ENCODE measurements around the gene NFIB. TPM values are rescaled to one million over a fixed set of nuclear protein-coding genes. Genes with fewer than 3 reads are reported as not detected.

Gene NFIB
- total and polyA plus RNA-seq, 7 experiments from 2014 or later, result 0.32 TPM; not detected in 6

- peaks cover 0 to 8% (median 0%) of the 10 kb centered on the region in 11 donors for H3K9me3 Mint-ChIP-seq
- H3K27ac Mint-ChIP-seq, result no peak overlapping the region
- Histone ChIP-seq H3K36me3 (ENCODE audit: control insufficient read depth in 2 of 3, insufficient read depth in 3 of 3, low read length in 3 of 3) (no peaks in the 10 kb centered on the region), H3K27me3 (ENCODE audit: control insufficient read depth in 2 of 2, insufficient read depth in 2 of 2, low read length in 2 of 2) (no peaks in the 10 kb centered on the region), H3K27ac (ENCODE audit: low read depth, low read length) (no peak overlapping the region), H3K4me3 (ENCODE audit: low read length) (no peak overlapping the region), H3K4me1 (ENCODE audit: control insufficient read depth in 2 of 2, insufficient read depth in 2 of 2, low read length in 2 of 2) (no peaks in the 10 kb centered on the region), H3K9me3 (ENCODE audit: control insufficient read depth in 2 of 3, low read length in 3 of 3) (no peaks in the 10 kb centered on the region)
- CTCF ChIA-PET, result no interaction called here
- no peaks in the 10 kb centered on the region for H3K4me1 Mint-ChIP-seq
- DNase-seq, result no peak
- no peak overlapping the region for H3K4me3 Mint-ChIP-seq
- intact Hi-C loops (cut with micrococcal nuclease), result loop anchor here in 1 of 2 donors (10.0 kb wide), 1 partner anchor 46 kb away; no protein-coding TSS in a partner anchor
- no peak for ATAC-seq
- no peaks in the 10 kb centered on the region for H3K36me3 Mint-ChIP-seq
- no peaks in the 10 kb centered on the region for H3K27me3 Mint-ChIP-seq
- POLR2A ChIA-PET, result no interaction called here
These were observed 255.6 kb downstream of the NFIB start for GRCh38 chr9:14058325-14058688.

GRCh38 chr9:14057368-14058324, 256.3 kb downstream of the NFIB start:
- no peaks in the 10 kb centered on the region for H3K9me3 ChIP-seq (ENCODE audit: control insufficient read depth in 2 of 3, low read length in 3 of 3)
- CTCF ChIA-PET, result no interaction called here
- Mint-ChIP-seq H3K4me3 (no peak overlapping the region), H3K4me1 (no peaks in the 10 kb centered on the region), H3K27ac (no peak overlapping the region), H3K9me3 (peaks cover 0 to 8% (median 0%) of the 10 kb centered on the region in 11 donors), H3K36me3 (no peaks in the 10 kb centered on the region), H3K27me3 (no peaks in the 10 kb centered on the region)
- ATAC-seq (no peak), DNase-seq (no peak)
- no peaks in the 10 kb centered on the region for H3K36me3 ChIP-seq (ENCODE audit: control insufficient read depth in 2 of 3, insufficient read depth in 3 of 3, low read length in 3 of 3)
- H3K27me3 ChIP-seq (ENCODE audit: control insufficient read depth in 2 of 2, insufficient read depth in 2 of 2, low read length in 2 of 2), result no peaks in the 10 kb centered on the region
- no peaks in the 10 kb centered on the region for H3K4me1 ChIP-seq (ENCODE audit: control insufficient read depth in 2 of 2, insufficient read depth in 2 of 2, low read length in 2 of 2)
- H3K27ac ChIP-seq (ENCODE audit: low read depth, low read length), result no peak overlapping the region
- POLR2A ChIA-PET, result no interaction called here
- H3K4me3 ChIP-seq (ENCODE audit: low read length), result no peak overlapping the region
- intact Hi-C loops (cut with micrococcal nuclease), result loop anchor here in 1 of 2 donors (10.0 kb wide), 1 partner anchor 47 kb away; no protein-coding TSS in a partner anchor

DNA sequence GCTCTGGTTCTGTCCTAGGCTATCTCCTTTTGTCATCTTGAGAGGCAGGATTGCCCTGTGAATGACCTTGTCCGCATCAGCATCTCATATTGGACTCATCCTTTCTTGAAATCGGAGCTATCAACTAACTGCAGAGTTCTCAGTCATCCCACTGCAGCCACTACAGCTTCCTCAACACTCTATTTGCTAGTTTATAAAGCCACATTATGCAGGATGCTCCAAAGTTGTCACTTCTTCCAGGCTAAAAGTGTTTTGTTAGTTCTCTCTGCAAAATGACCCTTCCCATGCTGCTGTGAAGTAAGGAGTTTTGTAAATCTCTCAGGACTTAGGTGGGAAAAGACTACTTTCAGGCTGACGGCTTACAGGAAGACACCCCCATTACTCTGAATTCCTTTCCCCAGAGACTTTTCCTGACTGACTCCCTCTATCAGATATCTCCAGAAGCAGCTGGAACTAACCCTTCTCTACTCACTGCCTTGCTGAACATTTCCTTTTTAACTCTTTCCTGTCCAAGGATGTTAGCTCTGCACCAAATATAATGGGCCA, 257.6 kb downstream of the NFIB start:
- ATAC-seq (no peak), DNase-seq (no peak)
- intact Hi-C loops (cut with micrococcal nuclease), result loop anchor here in 1 of 2 donors (10.0 kb wide), 1 partner anchor 48 kb away; no protein-coding TSS in a partner anchor
- CTCF ChIA-PET, result no interaction called here
- Mint-ChIP-seq H3K4me1 (no peaks in the 10 kb centered on the region), H3K36me3 (no peaks in the 10 kb centered on the region), H3K27ac (no peak overlapping the region), H3K27me3 (no peaks in the 10 kb centered on the region), H3K9me3 (peaks cover 0 to 8% (median 1%) of the 10 kb centered on the region in 11 donors), H3K4me3 (no peak overlapping the region)
- Histone ChIP-seq H3K4me3 (ENCODE audit: low read length) (no peak overlapping the region), H3K36me3 (ENCODE audit: control insufficient read depth in 2 of 3, insufficient read depth in 3 of 3, low read length in 3 of 3) (no peaks in the 10 kb centered on the region), H3K27ac (ENCODE audit: low read depth, low read length) (no peak overlapping the region), H3K27me3 (ENCODE audit: control insufficient read depth in 2 of 2, insufficient read depth in 2 of 2, low read length in 2 of 2) (no peaks in the 10 kb centered on the region), H3K4me1 (ENCODE audit: control insufficient read depth in 2 of 2, insufficient read depth in 2 of 2, low read length in 2 of 2) (no peaks in the 10 kb centered on the region), H3K9me3 (ENCODE audit: control insufficient read depth in 2 of 3, low read length in 3 of 3) (no peaks in the 10 kb centered on the region)
- POLR2A ChIA-PET, result no interaction called here

GRCh38 chr9:14054096-14054495, 259.8 kb downstream of the NFIB start:
- no peaks in the 10 kb centered on the region for H3K27me3 Mint-ChIP-seq
- H3K27me3 ChIP-seq (ENCODE audit: control insufficient read depth in 2 of 2, insufficient read depth in 2 of 2, low read length in 2 of 2), result no peaks in the 10 kb centered on the region
- no peak overlapping the region for H3K27ac ChIP-seq (ENCODE audit: low read depth, low read length)
- no peaks in the 10 kb centered on the region for H3K4me1 ChIP-seq (ENCODE audit: control insufficient read depth in 2 of 2, insufficient read depth in 2 of 2, low read length in 2 of 2)
- no peaks in the 10 kb centered on the region for H3K4me1 Mint-ChIP-seq
- peaks cover 0 to 8% (median under 1%) of the 10 kb centered on the region in 11 donors for H3K9me3 Mint-ChIP-seq
- H3K27ac Mint-ChIP-seq, result no peak overlapping the region
- ChIA-PET CTCF (no interaction called here), POLR2A (no interaction called here)
- H3K36me3 Mint-ChIP-seq, result no peaks in the 10 kb centered on the region
- intact Hi-C loops (cut with micrococcal nuclease), result loop anchor here in 1 of 2 donors (10.0 kb wide), 1 partner anchor 51 kb away; no protein-coding TSS in a partner anchor
- no peaks in the 10 kb centered on the region for H3K9me3 ChIP-seq (ENCODE audit: control insufficient read depth in 2 of 3, low read length in 3 of 3)
- ATAC-seq (no peak), DNase-seq (no peak)
- no peaks in the 10 kb centered on the region for H3K36me3 ChIP-seq (ENCODE audit: control insufficient read depth in 2 of 3, insufficient read depth in 3 of 3, low read length in 3 of 3)
- H3K4me3 ChIP-seq (ENCODE audit: low read length), result no peak overlapping the region
- no peak overlapping the region for H3K4me3 Mint-ChIP-seq

GRCh38 chr9:14052359-14052758, 261.6 kb downstream of the NFIB start:
- ChIA-PET POLR2A (no interaction called here), CTCF (no interaction called here)
- intact Hi-C loops (cut with micrococcal nuclease), result loop anchor here in 1 of 2 donors (10.0 kb wide), 1 partner anchor 52 kb away; no protein-coding TSS in a partner anchor
- H3K27ac Mint-ChIP-seq, result no peak overlapping the region
- no peaks in the 10 kb centered on the region for H3K36me3 Mint-ChIP-seq
- no peak overlapping the region for H3K4me3 Mint-ChIP-seq
- no peaks in the 10 kb centered on the region for H3K36me3 ChIP-seq (ENCODE audit: control insufficient read depth in 2 of 3, insufficient read depth in 3 of 3, low read length in 3 of 3)
- H3K9me3 ChIP-seq (ENCODE audit: control insufficient read depth in 2 of 3, low read length in 3 of 3), result no peaks in the 10 kb centered on the region
- ATAC-seq (no peak), DNase-seq (no peak)
- no peaks in the 10 kb centered on the region for H3K4me1 ChIP-seq (ENCODE audit: control insufficient read depth in 2 of 2, insufficient read depth in 2 of 2, low read length in 2 of 2)
- H3K27ac ChIP-seq (ENCODE audit: low read depth, low read length), result no peak overlapping the region
- no peak overlapping the region for H3K4me3 ChIP-seq (ENCODE audit: low read length)
- no peaks in the 10 kb centered on the region for H3K27me3 ChIP-seq (ENCODE audit: control insufficient read depth in 2 of 2, insufficient read depth in 2 of 2, low read length in 2 of 2)
- no peaks in the 10 kb centered on the region for H3K27me3 Mint-ChIP-seq
- H3K4me1 Mint-ChIP-seq, result no peaks in the 10 kb centered on the region
- H3K9me3 Mint-ChIP-seq, result peaks cover 0 to 7% (median 1%) of the 10 kb centered on the region in 11 donors

DNA sequence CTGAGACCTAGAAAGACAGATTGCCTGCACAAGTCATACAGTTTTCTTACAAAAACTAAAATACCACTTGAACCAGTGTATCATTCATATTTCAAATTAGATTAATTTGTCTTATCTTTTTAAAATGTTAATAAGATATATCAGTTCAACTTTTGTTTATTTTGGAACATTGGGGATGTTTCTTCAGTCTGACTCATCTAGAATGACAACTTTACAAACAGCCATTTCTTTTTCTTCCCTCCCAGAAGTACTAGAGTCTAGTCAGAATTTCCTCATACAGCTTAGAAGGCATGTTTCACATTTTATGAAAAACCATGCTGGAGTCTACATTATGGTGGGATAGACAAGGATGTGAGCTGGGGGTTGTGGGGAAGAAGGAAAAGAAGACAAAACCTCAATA, 262.5 kb downstream of the NFIB start:
- Histone ChIP-seq H3K27me3 (ENCODE audit: control insufficient read depth in 2 of 2, insufficient read depth in 2 of 2, low read length in 2 of 2) (no peaks in the 10 kb centered on the region), H3K4me1 (ENCODE audit: control insufficient read depth in 2 of 2, insufficient read depth in 2 of 2, low read length in 2 of 2) (no peaks in the 10 kb centered on the region), H3K36me3 (ENCODE audit: control insufficient read depth in 2 of 3, insufficient read depth in 3 of 3, low read length in 3 of 3) (no peaks in the 10 kb centered on the region), H3K27ac (ENCODE audit: low read depth, low read length) (no peak overlapping the region), H3K4me3 (ENCODE audit: low read length) (no peak overlapping the region), H3K9me3 (ENCODE audit: control insufficient read depth in 2 of 3, low read length in 3 of 3) (no peaks in the 10 kb centered on the region)
- Mint-ChIP-seq H3K27me3 (no peaks in the 10 kb centered on the region), H3K4me1 (no peaks in the 10 kb centered on the region), H3K9me3 (peaks cover 0 to 8% (median 1%) of the 10 kb centered on the region in 11 donors), H3K27ac (no peak overlapping the region), H3K36me3 (no peaks in the 10 kb centered on the region), H3K4me3 (no peak overlapping the region)
- DNase-seq (no peak), ATAC-seq (no peak)
- intact Hi-C loops (cut with micrococcal nuclease), result loop anchor here in 1 of 2 donors (10.0 kb wide), 1 partner anchor 53 kb away; no protein-coding TSS in a partner anchor
- CTCF ChIA-PET, result no interaction called here
- POLR2A ChIA-PET, result no interaction called here

All from naive thymus-derived CD4-positive, alpha-beta T cell (primary cell).